NCI-H526 (cell line): ENCODE measurements around the gene PPP1R13B.
"Not testable (repeated sequence)": the region's sequence is repeated elsewhere in the genome, so short reads cannot be mapped to it uniquely, and the experiment has no call there.

Experiments
- DNase-seq, 2 experiments: peaks; one replicate each; lab custom pipeline; 2025; lab: John Stamatoyannopoulos, UW

The PPP1R13B gene

GRCh38 chr14:103832046-103832445 lies 15.3 kb downstream of the PPP1R13B start:
- DNase-seq = no peak

GRCh38 chr14:103830511-103831270 lies 16.7 kb downstream of the PPP1R13B start:
- DNase-seq = no peak

- DNase-seq = no peak
Measured at GRCh38 chr14:103828315-103828967, 18.9 kb downstream of the PPP1R13B start.

GRCh38 chr14:103825101-103825500 lies 22.3 kb downstream of the PPP1R13B start:
- DNase-seq = no peak

- no peak for DNase-seq
Measured at GRCh38 chr14:103820908-103821307, 26.5 kb downstream of the PPP1R13B start.

GRCh38 chr14:103820382-103820781 lies 27.0 kb downstream of the PPP1R13B start:
- no peak for DNase-seq

GRCh38 chr14:103819503-103820307 lies 27.7 kb downstream of the PPP1R13B start:
- peak; percentile 29 to 59 for DNase-seq

- no peak for DNase-seq
Measured at GRCh38 chr14:103818870-103819269, 28.5 kb downstream of the PPP1R13B start.

- no peak for DNase-seq
Measured at GRCh38 chr14:103818422-103818821, 29.0 kb downstream of the PPP1R13B start.

- no peak for DNase-seq
Measured at GRCh38 chr14:103817595-103817994, 29.8 kb downstream of the PPP1R13B start.

- no peak for DNase-seq
Measured at GRCh38 chr14:103816991-103817390, 30.4 kb downstream of the PPP1R13B start.

- no peak for DNase-seq
Measured at GRCh38 chr14:103815253-103815652, 32.1 kb downstream of the PPP1R13B start.

GRCh38 chr14:103811189-103811588 lies 36.2 kb downstream of the PPP1R13B start:
- DNase-seq = no peak

- peak in 1 of 2 experiments; percentile 79 for DNase-seq
Measured at GRCh38 chr14:103808403-103809001, 38.9 kb downstream of the PPP1R13B start.

GRCh38 chr14:103806805-103807204 lies 40.6 kb downstream of the PPP1R13B start:
- no peak for DNase-seq

GRCh38 chr14:103805708-103806107 lies 41.7 kb downstream of the PPP1R13B start:
- no peak for DNase-seq

- DNase-seq = no peak
Measured at GRCh38 chr14:103803661-103804060, 43.7 kb downstream of the PPP1R13B start.

- peak in 1 of 2 experiments; percentile 8 for DNase-seq
Measured at GRCh38 chr14:103802356-103802755, 45.0 kb downstream of the PPP1R13B start.

- DNase-seq = no peak
Measured at GRCh38 chr14:103801459-103801858, 45.9 kb downstream of the PPP1R13B start.

- not testable (repeated sequence) for DNase-seq
Measured at GRCh38 chr14:103793192-103793591, 54.2 kb downstream of the PPP1R13B start.

GRCh38 chr14:103788086-103788485 lies 59.3 kb downstream of the PPP1R13B start:
- no peak for DNase-seq

- no peak for DNase-seq
Measured at GRCh38 chr14:103782376-103782775, 65.0 kb downstream of the PPP1R13B start.
